AG04450 (cell line): ENCODE data around the gene GTF2F1. TPM values are rescaled to one million over a fixed set of nuclear protein-coding genes. Genes with fewer than 3 reads are reported as not detected.

Experiments
- CTCF ChIA-PET: fragments of 300-600, 350-600 bp; formaldehyde crosslinking; extraction: SDS; loops from one replicate; lab custom pipeline; 2022; ENCODE audit warnings: antibody characterized with exemption, inconsistent platforms; lab: Charles Lee
- POLR2A ChIA-PET: fragments of 350-600 bp; formaldehyde crosslinking; extraction: SDS; loops from one replicate; lab custom pipeline; 2021; ENCODE audit warnings: antibody characterized with exemption, inconsistent platforms; lab: Yijun Ruan, JAX
- DNase-seq: peaks from one replicate; pipeline ENCODE4 v3.0.0-alpha.2; 2011; ENCODE audit warnings: low read depth, low spot score
- H3K27ac ChIP-seq: one replicate; pipeline ENCODE4 v1.5.1; 2012; ENCODE audit warnings: low read depth, low read length, control low read depth
- H3K27me3 ChIP-seq: one replicate; pipeline ENCODE4 v1.6.0; 2012; ENCODE audit warnings: low read length; ENCODE audit not compliant: control insufficient read depth, insufficient read depth
- H3K4me3 ChIP-seq: 2 replicates; pipeline ENCODE4 v1.5.1; 2011; ENCODE audit warnings: mild to moderate bottlenecking, low read depth, low read length, control low read depth
- H3K9me3 ChIP-seq: 2 replicates; pipeline ENCODE4 v1.5.1; 2012; ENCODE audit warnings: low read length; ENCODE audit not compliant: control insufficient read depth, insufficient read depth
- polyA plus RNA-seq: library from polyadenylated mRNA; depleted of rRNA; stranded (reverse); fragments of >200 nt; gene quantifications from 2 replicates; pipeline ENCODE4 v1.2.3, GENCODE V29; 2011
- TF ChIP-seq, protein P1 (sequence below): IDR thresholded peaks from 2 replicates; pipeline ENCODE4 v1.5.1; 2011; ENCODE audit warnings: low read depth, low read length, control low read depth, inconsistent platforms

GTF2F1 gene
- polyA plus RNA-seq, 1 experiment, result 33.7 TPM

DNA sequence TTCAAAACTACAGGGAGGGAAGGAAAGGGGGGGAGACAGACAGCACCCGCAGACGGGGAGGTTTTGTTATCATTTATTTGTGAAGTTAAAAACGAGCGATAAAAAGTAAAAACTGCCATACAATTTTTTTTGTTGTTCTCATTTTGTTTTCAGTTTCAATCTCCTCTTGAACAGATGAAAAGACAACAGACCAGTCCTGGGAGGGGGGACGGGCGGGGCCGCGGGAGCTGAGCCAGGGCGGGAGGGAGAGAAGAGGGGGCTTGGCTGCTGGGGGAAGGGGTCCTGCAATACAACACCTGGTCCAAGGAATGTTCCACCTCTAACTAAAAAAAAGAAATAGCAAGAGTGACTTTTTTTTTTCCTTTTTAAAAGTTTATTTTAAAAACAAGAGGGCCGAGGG is 20.3 kb upstream of the GTF2F1 start:
- Histone ChIP-seq H3K9me3 (no peaks in the 10 kb centered on the region; the same call in 1 of the 2 replicates), H3K4me3 (no peak overlapping the region), H3K27me3 (no peaks in the 10 kb centered on the region), H3K27ac (no peak overlapping the region)
- CTCF ChIA-PET, result no interaction called here
- DNase-seq, result no peak
- TF ChIP-seq, protein P1, sequence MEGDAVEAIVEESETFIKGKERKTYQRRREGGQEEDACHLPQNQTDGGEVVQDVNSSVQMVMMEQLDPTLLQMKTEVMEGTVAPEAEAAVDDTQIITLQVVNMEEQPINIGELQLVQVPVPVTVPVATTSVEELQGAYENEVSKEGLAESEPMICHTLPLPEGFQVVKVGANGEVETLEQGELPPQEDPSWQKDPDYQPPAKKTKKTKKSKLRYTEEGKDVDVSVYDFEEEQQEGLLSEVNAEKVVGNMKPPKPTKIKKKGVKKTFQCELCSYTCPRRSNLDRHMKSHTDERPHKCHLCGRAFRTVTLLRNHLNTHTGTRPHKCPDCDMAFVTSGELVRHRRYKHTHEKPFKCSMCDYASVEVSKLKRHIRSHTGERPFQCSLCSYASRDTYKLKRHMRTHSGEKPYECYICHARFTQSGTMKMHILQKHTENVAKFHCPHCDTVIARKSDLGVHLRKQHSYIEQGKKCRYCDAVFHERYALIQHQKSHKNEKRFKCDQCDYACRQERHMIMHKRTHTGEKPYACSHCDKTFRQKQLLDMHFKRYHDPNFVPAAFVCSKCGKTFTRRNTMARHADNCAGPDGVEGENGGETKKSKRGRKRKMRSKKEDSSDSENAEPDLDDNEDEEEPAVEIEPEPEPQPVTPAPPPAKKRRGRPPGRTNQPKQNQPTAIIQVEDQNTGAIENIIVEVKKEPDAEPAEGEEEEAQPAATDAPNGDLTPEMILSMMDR, result no peak
- POLR2A ChIA-PET, result no interaction called here

DNA sequence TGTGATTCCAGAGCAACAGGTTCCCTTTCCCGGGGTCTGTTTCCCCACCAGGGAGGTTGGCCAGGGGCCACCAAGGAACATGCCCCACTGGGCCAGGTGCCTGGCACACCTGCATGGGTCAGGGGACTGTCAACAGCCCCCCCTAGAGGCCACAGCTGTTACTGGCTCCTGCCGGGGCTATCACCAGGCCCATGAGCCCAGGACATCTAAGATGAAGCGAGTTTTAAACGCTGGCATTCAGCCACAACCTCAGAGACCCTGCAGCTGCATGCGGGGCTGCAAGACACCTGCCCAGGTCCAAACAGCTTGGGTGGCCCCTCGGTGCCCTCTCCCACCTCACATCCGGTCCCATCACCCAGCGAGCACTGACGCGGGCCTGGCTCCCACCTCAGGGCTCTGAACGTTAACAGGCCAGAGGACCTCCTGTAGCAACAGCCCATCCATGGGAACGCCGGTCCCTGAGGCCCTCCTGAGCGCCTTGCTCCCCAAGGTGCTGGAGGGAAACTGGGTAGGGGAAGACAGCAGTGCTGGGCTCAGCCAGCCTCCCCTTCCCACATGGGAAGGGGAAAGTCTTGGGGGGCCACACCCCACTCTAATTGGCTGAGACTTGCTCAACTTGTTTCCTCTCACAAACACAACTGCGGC is 19.6 kb upstream of the GTF2F1 start:
- CTCF ChIA-PET, result no interaction called here

DNA sequence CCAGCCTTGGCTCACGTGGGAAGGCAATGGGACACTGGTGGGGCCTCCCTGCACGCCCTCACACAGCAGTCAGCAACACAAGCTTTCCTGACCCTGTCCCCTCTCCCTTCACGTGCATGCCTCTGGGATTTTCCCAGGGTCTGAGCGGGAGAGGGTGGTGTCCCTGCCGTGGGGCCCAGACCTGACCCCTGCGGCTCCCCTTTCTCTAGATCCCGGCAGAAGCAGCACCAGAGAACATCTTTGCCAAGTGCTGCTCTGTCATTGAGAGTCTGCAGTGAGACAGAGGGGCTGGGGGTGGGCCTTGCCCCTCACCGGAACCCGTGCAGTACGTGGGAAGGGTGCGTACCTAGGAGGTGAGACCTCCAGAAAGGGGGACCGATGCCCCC is 19.1 kb upstream of the GTF2F1 start:
- CTCF ChIA-PET, result no interaction called here
- no peak overlapping the region for H3K27ac ChIP-seq
- TF ChIP-seq, protein P1, result no peak
- no peaks in the 10 kb centered on the region; the same call in 1 of the 2 replicates for H3K9me3 ChIP-seq
- no peaks in the 10 kb centered on the region for H3K27me3 ChIP-seq
- DNase-seq, result no peak
- POLR2A ChIA-PET, result interaction anchor here (0.6 kb wide), 1 partner anchor 13 kb away, joined by 3 read pairs; the partner anchor contains the start of gene KHSRP
- H3K4me3 ChIP-seq, result no peak overlapping the region

More for the DNA sequence above, 19.6 kb upstream of the GTF2F1 start:
- no peak for DNase-seq
- POLR2A ChIA-PET, result interaction anchor here (0.6 kb wide), 1 partner anchor 12 kb away, joined by 3 read pairs; the partner anchor contains the start of gene KHSRP
- no peak overlapping the region for H3K4me3 ChIP-seq
- TF ChIP-seq, protein P1, result peak; percentile 53
- no peak overlapping the region for H3K27ac ChIP-seq
- no peaks in the 10 kb centered on the region for H3K27me3 ChIP-seq
- H3K9me3 ChIP-seq, result no peaks in the 10 kb centered on the region; the same call in 1 of the 2 replicates

DNA sequence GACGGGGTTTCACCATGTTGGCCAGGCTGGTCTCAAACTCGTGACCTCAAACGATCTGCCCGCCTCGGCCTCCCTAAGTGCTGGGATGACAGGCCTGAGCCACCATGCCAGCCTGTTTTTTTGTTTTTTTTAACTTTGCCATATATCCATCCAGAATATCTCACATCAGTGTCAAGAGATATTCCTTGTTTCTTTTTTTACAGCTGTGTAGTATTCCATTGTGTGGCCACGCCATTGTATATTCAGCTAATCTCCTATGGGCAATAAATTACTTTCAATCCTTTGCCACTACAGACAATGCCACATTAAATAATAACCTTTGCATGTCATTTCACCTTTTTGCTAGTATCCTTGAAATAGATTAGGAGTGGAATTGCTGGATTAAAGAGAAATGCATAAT is 16.4 kb upstream of the GTF2F1 start:
- no peak overlapping the region for H3K4me3 ChIP-seq
- H3K27me3 ChIP-seq, result no peaks in the 10 kb centered on the region
- H3K27ac ChIP-seq, result no peak overlapping the region
- no peak for DNase-seq
- TF ChIP-seq, protein P1, result no peak
- CTCF ChIA-PET, result no interaction called here
- no peaks in the 10 kb centered on the region; the same call in 1 of the 2 replicates for H3K9me3 ChIP-seq
- POLR2A ChIA-PET, result interaction anchor here (1.5 kb wide), 1 partner anchor 31 kb away, joined by 3 read pairs; no protein-coding TSS in a partner anchor

DNA sequence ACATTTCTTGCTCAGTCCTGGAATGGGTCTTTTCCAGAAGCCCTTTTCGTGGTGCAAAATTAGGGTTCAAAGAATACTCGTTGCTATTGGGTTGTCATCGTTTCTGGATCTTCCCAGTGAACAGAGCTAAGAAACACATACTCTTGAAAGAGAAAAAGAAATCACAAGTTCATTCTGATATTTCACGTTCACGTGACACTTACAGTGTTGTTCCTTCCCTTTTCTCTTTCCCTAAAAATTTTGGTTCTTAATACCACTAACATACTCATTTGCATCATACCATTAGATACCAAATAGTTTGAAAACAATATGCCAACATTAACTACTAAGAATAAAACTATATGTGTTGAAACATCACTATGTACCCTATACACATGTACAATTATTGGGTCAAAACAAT is 13.4 kb upstream of the GTF2F1 start:
- no peaks in the 10 kb centered on the region for H3K27me3 ChIP-seq
- no peak overlapping the region for H3K4me3 ChIP-seq
- no peak for DNase-seq
- no peak overlapping the region for H3K27ac ChIP-seq
- ChIA-PET POLR2A (no interaction called here), CTCF (no interaction called here)
- H3K9me3 ChIP-seq, result no peaks in the 10 kb centered on the region
- TF ChIP-seq, protein P1, result no peak
